ENCODE measurements around the gene IPCEF1.

IPCEF1 gene

DNA sequence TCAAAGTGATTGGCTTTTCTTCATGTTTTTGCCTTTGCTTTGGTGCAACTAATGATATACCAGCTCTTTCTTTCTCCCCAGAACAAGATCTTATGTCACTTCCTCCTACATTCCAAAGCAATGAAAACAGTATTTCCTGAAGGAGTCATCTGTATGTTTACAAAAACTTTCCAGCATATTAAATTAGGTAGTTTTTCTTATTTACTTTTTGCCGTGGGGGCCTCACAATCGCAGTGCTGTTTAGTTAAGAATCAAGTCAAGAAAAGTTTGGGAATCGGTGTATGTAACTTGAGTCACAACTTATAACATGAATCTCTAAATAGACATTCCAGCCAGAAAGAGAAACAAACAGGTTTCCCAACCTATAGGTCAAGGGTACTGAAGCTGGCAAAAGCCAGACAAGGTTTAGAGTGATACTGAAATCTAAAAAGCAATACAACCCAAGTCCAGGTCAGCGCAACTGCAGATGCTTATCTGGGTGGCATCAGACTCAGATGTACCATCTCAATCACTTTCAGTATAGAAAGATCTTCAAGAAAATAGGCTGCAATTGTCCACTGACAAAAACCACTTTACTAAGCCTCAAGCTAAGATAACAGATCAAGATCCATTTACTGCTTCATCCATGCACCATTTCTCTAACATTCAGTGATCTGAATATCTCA lies 63.6 kb downstream of the IPCEF1 start:
- DNase-seq (ENCODE audit: low spot score) = no peak

DNA sequence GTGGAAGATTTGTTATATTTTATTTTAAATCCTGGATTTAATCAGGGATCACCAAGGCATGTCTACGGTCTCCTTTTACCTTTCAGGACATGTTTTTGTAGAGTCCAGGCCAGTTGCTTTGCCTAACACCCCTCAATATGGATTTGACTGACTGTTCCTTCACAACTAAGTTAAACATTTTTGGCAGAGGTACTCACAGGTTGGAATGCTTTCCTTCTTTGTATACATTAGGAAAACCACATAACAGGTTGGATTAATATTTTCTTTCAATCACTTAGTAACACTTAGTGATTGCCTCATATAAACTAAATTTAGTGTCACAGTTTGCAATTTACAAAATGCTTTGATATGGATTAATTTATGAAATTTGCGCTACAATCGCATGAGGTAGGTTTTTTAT lies 64.5 kb downstream of the IPCEF1 start:
- no peak for DNase-seq (ENCODE audit: low spot score)

DNA sequence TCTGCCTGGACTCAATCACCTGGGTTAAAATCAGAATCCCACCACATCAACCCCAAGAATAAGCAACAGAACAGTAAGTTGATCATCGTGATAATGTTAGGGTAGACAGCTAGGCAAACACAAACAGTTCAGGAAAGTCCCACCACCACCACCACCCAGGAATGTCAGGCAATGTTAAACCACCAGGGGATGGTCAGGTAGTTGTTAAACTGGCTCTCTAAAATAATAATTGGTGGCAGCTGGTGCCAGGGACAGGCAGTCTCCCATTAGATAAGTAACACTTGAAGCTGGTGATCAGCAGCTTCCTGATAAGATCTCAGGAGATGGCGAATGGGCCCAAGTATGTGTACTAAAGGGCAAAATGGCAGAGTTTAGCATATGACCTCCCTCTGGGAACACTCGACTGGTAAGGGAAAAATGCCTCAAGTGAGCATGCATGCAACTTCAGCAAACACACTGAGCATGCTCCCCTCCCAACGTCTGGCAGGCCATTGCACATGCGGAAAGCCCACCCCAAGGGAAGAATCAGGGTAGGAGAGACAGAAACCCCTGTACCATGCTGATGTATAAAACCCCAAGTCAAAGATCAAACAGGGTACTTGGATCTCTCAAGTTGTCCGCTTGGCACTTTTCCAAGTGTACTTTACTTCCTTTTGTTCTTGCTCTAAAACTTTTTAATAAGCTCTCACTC lies 66.6 kb downstream of the IPCEF1 start:
- DNase-seq (ENCODE audit: low spot score) = no peak

DNA sequence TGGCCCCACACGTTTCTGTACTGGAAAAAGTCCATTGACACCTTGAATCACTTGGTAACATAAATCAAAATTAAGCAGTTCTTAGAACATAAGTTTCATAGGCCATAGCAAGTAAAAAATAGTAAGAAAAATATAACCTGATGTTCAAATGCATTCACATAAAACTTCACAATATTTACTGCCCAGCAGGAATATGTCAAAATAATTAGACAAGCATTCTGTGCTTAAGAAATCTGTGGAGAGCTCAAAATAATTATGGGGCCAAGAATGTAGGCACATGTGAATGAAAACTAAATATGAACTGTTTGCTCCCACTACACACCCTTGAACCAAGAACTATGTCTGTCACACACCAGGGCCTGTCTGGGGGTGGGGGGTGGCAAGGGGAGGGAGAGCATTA lies 70.8 kb downstream of the IPCEF1 start:
- no peak for DNase-seq (ENCODE audit: low spot score)

DNA sequence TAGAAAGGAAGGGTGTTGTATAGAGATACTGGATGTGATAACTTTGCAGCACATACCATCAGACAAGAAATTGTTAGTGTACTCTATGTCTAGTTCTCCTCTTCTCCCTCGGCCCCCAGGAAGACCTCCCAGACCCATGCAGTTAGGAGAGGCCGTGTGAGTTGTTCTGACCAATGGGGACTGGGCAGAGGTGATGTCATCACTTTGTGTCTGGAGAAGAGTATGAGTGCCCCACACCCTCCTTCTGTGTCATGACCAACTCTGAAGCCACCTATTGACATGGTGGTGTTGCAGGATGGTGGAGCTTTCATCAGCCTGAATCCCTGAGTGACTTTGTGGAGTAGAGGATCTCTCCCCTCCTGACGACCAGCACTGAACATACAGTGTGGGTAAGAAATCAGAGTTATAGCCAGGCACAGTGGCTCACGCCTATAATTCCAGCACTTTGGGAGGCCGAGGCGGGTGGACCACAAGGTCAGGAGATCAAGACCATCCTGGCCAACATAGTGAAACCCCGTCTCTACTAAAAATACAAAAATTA lies 72.2 kb downstream of the IPCEF1 start:
- DNase-seq (ENCODE audit: low spot score) = no peak

DNA sequence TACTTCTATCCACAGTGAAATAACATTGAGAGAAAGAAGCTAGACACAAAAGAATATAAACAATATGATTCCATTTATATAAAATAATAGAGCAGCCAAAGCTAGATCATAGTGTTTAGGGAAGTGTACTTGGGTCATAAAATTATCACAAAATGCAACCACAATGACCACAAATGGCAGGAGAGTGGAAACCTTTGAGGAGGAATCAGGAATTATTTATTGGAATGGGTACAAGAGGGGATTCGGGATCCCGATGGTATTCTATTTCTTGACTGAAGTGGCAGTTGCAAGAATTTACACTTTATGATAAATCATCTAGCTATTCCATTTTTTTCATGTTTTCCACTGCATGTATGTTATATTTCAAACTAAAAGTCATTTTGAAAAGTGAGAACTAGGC lies 76.1 kb downstream of the IPCEF1 start:
- DNase-seq (ENCODE audit: low spot score) = no peak

DNA sequence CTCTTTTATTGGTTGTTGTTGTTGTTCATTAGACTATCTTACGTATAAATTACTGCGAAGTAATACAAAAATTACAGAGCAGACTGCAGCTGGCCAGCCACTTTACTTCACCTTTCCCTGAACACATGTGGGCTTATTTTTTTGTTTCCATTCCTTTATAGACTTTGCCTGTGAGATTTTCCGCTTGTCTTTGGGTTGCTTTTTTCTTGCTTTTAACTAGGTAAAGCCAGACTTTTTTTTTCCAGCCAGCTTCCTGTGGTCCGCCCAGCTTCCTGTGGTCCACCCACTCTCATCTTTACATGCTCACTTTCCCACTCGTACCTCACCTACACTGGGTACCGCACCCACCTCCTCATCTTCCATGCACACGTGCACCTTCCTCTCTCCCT lies 79.0 kb downstream of the IPCEF1 start:
- DNase-seq (ENCODE audit: low spot score) = no peak

DNA sequence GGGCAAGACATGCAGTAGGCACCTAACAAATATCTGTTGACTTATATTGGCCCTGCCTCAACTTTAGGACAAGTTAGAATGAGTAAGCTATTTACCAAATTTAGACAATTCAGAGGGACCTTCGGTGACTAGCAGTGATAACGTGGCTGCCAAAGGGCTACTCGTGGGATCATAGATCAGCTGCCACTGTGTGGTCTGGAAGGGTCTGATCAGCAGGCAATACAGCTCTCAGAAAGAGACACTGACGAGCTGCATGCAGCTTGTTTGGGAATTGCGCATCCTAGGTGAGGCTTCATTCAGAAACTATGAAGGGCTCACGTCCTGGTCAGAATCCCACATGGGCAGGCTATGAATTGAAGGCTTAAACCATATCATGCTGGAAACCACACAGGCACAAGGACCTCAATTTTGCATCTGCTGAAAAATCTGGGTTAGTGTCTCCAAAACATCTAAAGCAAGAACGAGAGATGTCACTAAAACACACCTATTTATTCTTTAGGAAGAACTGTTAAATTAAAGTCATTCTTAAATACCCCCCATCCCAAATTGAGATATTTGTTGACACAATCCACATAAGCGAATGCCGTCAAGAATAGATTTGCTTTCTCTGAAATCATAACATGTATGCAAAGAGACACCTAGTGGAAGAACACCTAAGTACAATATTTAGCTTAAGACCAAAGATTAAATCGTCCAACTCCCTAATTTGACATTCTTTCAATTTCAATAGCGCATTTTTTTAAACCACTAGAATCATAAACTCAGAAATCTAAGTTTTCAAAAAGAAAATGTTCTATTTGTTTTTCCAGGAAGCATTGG lies 79.6 kb downstream of the IPCEF1 start:
- DNase-seq (ENCODE audit: low spot score) = peak; percentile 55

DNA sequence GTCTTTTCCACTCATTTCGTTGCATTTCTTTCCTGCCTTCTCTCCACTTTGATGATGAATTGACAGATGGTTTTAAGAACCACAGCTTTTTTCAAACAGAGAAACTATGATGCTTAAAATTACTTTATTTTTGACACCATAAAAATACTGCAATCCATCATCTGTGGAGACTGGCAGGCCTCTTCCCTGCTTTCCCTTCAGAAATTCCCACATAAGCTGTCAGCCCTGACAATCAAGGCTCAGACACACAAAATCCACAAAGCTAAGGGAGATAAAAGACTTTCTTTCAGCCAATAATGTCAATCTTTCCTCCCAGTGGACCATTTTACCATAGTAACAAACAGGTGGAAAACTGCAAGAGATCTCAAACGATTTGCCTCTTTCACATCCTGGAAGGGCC lies 82.4 kb downstream of the IPCEF1 start:
- DNase-seq (ENCODE audit: low spot score) = no peak

DNA sequence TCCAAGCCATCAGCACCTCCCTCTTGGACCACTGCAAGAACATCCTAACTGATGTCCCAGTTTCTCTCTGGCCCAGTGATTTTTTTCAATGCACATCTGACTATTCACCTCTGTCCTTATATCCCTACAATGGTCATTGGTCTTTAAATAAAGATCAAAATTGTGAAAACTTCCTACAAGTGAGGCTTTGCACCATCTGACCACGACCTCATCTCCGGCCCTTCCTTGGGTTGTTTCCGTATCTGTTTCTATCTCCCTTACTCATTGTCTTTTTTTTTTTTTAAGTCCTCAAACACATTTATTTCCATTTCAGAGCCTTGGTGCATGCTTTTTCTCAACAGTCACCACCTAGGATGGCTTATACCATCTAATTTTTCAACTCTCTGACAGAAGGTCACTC lies 88.1 kb downstream of the IPCEF1 start:
- DNase-seq (ENCODE audit: low spot score) = no peak

DNA sequence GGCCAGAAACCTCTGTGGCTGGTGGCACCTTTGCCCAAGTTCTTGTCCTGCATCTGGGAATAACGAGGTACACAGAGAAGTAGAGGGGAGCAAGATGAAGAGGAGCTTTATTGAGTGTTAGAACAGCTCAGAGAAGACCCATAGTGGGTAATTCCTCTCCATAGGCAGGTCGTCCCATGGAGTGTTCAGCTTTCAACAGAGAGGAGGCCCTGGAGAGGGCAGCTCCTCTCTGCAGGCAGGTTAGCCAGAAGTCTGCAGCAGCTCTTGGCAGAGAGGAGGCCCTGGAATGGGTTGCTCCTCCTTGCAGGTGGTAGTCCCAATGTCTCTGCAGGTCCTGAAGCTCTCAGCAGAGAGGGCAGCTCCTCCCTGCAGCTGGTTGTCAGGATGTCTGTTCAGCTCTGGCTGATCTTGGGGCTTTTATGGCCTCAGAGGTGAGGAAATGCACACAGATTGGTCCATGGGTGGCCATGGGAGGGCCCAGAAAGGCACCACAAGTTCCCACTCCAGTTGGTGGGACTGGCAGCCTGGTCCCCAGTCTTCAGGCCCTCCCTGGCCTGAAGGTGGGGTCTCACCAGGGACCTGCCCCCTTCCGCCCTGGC lies 89.0 kb downstream of the IPCEF1 start:
- no peak for DNase-seq (ENCODE audit: low spot score)

DNA sequence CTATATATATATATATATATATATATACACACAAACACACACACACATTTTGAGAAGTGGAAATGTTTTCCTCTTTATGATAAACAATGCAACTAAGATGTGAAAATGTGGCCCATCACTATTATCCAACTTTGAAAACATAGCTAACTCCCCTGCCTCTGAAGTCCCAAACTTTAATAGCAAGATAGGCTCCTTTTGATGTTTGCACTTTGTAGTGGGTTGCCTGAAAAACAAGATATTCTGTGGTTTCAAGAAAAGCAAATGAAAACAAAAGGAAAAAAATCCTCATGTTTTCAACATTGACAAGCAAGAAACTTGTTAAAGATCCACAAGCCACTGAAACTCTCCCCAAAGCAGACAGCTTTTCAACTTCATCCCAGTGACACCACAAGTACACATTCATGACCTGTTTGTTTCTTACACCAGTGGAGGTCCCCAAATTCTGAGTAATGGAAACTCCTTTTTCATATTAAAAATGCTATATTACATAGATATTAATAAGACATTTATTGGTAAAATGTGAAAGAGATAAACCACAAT lies 90.0 kb downstream of the IPCEF1 start:
- no peak for DNase-seq (ENCODE audit: low spot score)

DNA sequence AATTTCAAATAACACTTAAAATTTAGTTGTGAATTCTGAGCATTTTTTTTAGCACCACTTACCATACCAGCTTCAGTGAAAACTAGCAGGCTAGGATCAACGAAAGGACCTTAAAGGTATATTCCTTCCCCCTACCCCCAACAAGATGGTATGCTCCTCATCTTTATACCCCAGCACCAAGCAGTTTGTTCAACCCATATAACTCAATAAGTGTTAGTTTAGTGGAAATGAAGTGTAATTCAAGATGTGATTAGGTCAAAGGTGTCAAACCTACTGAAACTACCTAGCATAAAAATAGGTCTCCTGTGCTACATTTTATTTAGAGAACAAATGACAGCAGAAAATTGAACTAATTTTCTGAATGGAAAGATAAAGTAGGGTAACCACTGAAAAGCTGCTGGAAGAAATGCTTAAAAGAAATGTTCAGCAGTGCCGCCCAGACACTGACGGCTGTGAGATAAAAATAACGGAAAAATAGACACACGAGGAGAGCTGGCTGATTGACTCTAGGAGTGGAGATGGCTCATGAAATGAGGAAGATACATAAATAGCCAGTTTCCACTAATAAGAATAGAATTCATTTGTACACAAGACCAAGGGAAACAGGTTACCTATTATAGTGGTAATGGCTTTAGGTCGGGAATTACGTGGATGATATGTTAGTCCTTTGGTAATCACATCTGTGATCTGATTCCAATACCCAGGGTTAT lies 94.8 kb downstream of the IPCEF1 start:
- DNase-seq (ENCODE audit: low spot score) = no peak

DNA sequence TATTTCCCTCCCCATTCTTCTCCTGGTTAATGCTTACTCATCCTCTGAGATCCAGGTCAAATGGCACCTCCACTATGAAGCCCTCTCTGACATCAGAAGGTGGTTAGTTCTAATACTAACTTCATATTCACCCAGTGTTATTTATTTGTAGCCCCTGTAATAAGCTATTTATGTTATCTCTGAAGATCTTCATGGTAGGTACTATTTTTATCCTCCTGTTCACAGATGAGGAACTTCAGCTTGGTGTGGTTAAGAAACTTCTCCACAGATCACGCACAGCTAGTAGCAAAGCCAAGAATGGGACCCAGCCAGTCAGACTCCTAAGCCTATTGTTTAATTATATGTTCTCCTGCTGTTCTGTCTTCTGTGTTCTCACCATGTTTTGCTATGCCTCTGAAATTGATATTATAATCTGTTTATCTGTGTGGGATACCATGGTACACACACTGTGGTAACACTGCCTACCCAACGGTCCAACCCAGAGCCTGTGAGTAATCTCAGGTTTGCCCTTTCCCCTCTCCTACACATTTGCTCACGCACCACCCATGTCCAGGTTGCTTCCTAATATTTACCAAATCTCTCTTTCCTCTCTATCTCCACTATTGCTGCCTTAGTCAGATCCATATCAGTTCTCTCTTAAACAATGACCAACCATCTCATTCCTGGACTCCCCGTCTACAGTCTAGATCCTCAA lies 98.4 kb downstream of the IPCEF1 start:
- DNase-seq (ENCODE audit: low spot score) = no peak

DNA sequence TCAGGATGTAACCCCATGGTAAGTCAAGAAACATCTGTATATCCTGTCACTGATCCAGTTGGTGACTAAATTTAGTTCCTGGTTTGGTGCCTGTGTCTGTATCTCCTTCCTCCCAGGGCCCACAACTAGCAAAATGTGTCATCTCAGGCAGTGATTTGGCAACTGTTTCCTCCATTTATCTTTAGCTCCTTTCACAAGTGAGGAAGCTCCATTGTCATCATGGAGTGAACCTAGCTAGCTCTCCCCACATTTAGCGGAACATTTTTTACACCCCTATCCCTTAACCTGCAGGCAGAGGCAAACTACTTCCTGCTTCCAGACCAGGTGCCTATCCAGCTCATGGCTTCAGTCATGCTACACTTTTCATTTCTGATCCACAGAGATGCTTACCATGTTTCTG lies 99.5 kb downstream of the IPCEF1 start:
- DNase-seq (ENCODE audit: low spot score) = no peak

DNA sequence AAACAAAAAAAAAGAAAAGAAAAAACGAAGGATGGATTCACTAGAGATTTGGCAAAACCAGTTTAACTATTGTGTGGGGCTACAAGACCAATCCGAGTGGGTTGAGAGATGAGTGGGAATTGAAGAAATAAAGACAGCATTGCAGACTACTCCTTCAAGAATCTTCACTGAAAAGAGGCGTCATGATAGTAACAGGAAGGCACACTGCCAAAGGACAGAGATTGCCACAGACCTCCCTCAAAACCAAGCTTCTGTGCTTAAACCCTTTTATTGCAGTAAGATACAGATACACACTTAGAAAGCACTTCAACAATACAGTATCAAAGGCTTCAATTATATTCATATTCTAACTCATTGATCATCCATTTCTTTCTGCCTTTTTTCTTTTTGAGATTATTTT lies 103.9 kb downstream of the IPCEF1 start:
- no peak for DNase-seq (ENCODE audit: low spot score)

DNA sequence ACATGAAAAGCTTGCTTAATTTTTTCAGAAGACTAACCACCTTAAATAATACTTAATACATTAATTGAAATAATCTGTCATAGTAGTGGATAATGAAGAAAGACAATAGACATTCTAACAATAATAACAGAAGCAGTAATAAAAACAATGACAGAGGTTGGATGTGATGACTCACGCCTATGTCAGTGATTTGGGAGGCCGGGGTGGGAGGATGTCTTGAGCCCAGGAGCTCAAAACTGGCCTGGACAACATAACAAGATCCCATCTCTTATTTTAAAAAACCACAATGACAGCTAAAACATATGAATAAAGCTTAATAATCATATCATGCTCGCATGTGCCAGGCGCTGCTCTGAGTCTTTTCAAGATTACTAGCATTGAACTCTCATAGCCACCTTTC lies 105.5 kb downstream of the IPCEF1 start:
- no peak for DNase-seq (ENCODE audit: low spot score)

DNA sequence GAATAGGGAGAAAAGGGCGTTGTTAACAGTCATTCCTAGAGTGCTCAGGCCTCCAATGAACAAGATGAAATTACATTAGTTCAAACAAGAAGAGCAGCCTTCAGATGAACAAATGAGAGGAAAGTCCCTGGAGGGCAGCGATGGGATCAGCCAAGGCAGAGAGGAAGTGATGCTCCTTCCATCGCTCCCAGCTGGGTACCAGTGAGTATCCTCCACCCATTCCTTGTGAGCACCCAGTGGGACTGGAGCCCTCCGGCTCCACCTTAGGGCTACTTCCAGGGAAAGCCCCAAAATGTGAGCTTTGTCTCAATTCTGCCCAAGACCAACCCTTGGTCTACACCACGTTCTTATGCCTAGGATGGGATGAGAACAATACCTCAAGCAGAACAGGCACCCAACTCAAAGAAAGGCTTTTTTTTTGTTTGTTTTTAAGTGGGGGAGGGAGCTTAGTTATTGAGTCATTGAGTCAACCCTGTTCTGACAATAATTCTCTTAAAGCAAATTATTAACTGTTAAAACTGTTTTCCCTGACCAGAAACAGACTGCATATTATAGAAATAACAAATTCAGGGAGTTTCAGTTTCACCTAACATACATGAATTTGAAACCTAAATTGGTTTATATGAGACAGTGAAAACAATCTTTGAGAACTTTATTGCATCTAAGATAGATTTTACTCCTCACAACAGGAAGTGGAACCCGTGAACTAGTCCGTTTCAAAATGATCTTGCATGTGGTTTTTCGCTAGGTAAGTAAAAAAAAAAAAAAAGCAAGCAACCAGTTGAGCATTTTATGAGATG lies 106.9 kb downstream of the IPCEF1 start:
- DNase-seq (ENCODE audit: low spot score) = no peak

DNA sequence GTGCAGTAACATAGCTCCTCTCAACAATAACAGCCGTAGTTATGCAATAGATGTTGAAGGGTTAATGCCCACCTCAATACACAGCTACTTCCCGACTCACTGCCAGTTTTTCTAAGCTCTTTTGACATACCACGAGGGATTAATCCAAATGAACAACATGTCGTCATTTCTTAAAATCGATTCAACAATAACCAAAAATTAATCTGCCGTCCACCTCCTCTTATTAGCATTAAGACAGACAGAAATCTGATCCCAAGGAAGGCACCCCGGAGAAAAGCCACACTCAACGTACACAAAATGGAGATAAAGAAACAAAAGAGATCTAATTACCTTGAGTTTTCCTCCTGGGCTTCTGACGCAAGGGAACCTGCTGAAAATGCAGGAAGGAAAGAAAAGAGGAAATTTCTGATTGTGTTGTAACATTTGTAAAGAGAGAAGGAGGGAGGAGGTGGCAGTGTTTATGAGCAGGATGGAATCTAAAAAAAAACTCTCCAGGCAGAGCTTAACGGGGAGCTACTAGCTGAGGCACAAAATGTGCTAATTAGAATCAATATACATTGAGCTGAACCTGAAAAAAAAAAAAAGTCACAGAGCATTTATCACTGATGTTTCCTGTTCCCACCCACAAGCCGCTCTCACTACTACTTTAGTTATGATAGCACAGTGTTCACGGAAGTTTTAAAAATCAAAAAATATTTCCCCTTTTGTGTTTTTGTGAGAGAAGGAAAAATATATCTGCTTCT lies 109.3 kb downstream of the IPCEF1 start:
- DNase-seq (ENCODE audit: low spot score) = no peak
